Measurements from ENCODE around the gene GCNT1.
"Not testable (repeated sequence)": the region's sequence is repeated elsewhere in the genome, so short reads cannot be mapped to it uniquely, and the experiment has no call there.

Gene GCNT1

DNA sequence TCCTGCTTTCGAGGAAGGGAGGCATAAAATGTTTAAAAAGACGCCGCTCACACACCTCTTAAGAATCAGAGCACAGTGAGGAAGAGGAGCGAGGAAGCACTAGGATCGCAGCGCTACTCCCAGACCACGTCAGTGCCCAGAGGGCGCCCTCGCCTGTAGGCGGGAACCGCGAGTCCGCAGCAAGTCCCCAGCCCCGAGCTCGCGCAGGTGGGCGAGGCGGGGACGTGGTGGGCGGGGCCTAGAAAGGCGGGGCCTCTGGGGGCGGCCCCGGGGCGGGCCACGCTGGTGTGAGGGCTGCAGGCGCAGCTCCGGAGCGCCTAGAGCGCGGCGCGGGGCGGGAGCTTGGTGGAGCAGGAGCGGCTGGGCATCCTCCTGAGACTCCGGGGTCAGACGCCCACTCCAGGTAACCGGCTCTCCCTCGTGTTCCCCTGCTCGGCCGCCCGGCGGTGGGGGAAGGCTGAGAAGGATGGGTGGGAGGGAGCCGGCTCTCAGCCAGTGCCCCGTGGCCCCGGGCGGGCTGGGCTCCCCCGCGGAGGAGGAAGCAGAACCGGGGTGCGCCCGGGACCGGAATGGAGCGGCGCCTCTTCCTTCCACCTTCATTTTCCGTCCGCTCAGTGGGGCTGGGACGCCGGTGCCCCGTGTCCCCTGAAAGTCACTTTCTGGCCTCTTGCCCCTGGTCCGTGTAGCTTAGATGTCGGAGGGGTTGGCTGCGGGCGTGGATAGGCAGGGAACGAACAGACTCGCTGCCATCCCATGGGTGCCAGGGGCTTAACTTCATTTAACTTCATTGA, at the start of gene GCNT1:
Gene GCNT1 (plus strand): TSS at position 280 of the 791 bp plus-strand sequence. CDS start 43,200 bp downstream, outside the sequence.
- peak; percentile 30 for DNase-seq

DNA sequence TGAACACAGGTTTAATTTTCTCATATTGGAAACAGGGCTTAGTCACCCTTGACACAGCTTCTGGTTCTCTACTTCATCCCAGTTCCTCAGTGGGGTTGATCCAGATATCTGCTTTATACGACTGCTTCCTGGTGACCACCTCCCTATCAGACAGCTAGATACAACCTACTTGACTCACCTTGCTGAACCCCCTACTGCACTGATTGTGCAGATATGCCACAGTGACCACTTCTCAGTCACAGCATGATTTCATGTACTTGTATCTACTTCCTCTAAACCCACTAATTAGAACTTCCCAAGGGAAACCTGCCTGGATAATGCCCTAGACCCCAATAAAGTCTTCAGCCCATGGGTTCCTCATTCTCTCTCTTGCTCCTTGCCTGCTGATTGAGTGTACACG, 46.3 kb upstream of the GCNT1 start:
- no peak for DNase-seq

- DNase-seq, result no peak
Measured at GRCh38 chr9:76413658-76414057, 45.3 kb upstream of the GCNT1 start.

DNA sequence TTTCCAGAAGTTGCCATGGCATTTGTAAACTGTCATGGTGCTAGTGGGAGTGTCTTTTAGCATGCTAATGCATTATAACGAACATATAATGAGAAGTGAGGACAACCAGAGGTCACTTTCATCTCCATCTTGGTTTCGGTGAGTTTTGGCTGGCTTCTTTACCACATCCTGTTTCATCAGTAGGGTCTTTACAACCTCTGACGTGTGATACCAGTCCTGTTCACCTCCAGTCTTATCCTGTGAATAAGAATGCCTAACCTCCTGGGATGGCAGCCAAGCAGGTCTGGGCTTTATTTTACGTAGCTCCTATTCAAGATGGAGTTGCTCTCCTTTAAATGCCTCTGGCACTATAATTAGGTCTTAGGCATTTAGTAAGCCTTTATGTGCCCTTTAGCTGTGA, 44.3 kb upstream of the GCNT1 start:
- DNase-seq, result no peak

DNA sequence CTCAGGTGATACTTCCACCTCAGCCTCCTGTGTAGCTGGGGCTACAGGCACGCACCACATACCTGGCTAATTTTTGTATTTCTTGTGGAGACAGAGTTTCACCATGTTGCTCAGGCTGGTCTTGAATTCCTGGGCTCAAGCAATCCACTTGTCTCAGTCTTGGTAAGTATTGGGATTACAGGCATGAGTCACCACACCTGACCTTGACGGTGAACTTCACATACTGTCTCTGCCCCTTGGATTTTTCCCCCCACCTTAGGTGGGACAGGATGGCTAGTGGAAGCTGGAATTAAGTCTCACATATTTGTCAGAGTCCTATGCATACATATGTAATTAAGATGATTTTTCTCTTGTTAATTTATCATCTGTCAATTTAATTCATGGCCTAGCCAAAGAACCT, 43.8 kb upstream of the GCNT1 start:
- DNase-seq, result no peak

DNA sequence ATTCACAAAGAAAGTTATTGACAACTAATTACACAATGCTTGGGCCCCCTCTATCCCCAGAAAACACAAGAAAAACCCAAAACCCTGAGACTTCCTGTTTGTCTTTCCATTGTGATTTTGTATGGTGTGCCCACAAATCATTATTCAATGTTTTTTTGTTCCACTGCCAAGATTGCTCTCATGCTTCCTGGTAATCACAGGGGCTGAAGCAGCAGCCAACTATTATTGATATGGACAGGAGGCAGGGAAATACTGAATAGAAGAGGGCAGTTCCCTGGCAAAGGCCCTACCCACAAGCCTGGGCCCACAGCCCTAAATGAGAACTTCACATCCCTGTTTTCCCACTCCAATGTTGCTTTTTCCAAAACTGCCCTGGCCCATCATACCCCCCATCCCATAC, 43.3 kb upstream of the GCNT1 start:
- DNase-seq, result no peak

DNA sequence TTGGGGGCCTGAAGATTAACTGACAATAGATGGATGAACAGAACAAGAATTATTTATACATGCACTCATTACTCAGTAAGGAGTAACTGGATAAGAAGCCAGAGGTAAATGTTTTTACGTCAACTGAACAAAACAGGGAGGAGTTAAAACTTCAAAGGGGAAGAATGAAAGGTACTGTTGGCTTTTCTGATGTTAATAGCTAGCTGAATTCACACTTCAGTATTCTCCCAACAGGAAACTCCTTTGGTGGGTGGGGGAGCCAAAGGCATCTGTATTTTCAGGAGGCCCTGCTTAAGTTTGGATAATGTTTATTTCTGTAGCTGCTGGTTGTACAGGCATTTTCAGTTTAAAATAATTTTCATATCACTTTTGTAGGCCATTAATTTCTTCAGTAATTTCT, 41.6 kb upstream of the GCNT1 start:
- no peak for DNase-seq

DNA sequence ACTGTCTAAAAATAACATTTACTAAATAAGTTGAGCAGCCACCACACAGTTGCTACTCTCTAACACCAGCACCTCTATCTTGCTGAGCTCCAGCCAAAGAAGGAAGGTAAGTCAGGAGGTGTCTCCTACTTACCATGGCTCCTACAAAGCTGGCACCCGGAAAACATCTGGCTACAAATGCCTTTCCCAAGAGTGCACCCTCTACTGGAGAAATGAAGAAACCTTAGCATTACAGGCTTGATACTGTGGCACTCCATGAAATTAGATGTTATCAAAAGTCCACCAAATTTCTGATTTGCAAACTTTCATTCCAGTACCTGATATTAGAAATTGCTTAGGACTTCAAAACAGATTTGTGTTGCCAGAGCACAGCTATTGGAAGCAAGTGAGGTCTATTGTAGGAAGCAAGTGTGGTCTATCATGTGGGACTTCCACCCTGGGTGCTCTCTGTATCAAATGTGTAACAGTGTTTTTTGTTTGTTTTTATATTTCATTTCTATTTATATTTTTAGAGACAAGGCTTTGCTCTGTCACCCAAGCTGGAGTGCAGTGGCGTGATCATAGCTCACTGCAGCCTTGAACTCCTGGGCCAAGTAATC, 39.1 kb upstream of the GCNT1 start:
- no peak for DNase-seq

GRCh38 chr9:76423216-76424177, 35.5 kb upstream of the GCNT1 start:
- no peak for DNase-seq

GRCh38 chr9:76424491-76424890, 34.5 kb upstream of the GCNT1 start:
- DNase-seq, result no peak

GRCh38 chr9:76425677-76426453, 33.1 kb upstream of the GCNT1 start:
- no peak for DNase-seq

DNA sequence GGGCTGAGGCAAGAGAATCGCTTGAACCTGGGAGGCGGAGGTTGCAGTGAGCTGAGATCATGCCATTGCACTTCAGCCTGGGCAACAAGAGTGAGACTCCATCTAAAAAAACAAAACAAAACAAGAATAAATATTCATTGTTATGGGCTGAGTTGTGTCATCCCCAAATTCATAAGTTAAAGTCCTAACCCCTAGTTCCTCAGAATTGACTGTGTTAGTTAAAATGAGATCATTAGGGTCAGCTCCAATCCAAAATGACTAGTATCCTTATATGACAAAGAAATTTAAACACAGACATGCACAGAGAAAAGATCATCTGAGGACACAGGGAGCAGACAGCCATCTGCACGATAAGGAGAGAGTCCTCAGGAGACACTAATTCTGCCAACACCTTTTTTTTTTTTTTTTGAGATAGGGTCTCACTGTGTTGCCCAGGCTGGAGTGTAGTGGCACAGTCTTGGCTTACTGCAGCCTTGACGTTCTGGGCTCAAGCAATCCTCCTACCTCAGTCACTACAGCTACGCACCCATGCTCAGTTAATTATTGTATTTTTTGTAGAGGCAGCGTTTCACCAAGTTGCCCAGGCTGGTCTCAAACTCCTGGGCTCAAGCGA, 32.1 kb upstream of the GCNT1 start:
- DNase-seq, result no peak

DNA sequence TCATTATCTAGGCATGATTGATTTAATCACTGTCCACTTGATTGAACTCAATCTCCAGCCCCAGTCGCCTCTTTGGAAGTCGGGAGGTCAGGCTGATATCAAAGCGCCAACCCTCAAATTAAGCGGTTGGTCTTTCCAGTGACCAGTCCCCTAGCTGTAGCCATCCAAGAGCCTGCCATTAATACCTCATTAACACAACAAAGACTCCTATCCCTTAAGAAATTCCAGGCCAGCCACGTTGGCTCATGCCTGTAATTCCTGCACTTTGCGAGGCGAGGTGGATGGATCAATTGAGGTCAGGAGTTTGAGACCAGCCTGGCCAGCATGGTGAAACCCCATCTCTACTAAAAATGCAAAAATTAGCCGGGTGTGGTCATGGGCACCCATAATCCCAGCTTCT, 27.4 kb upstream of the GCNT1 start:
- DNase-seq, result no peak

DNA sequence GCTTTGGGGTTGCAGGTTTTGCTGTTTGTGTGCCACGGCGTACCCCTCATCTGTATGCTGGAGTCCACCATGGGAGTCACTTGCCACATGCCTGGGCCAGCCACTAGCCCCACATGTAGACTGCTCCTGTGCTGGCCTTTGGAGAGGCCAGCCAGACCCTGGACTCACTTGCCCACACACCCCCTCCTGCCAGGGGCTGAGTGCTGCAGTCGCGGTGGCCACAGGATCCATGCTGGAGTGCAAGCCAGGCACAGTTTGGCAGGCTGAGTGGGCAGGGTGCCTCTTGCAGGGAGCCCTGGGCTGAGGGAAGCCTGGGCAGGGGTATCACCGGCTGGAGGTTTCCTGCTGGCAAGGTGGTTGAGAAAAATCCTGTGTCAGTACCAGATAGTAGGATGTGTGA, 25.6 kb upstream of the GCNT1 start:
- no peak for DNase-seq

- DNase-seq, result no peak
Measured at GRCh38 chr9:76433836-76434235, 25.1 kb upstream of the GCNT1 start.

DNA sequence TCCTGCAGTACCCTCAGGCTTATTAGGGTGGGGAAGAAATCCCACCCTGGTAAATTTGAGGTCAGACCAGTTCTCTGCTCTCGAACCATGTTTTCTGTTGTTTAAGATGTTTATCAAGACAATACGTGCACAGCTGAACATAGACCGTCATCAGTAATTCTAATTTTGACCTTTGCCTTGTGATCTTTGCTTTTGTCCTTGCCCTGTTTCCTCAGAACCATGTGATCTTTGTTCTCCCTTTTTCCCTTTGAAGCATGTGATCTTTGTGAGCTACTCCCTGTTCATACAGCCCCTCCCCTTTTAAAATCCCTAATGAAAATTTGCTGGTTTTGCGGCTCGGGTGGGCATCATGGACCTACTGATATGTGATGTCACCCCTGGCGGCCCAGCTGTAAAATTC, 24.1 kb upstream of the GCNT1 start:
- not testable (repeated sequence) for DNase-seq

DNA sequence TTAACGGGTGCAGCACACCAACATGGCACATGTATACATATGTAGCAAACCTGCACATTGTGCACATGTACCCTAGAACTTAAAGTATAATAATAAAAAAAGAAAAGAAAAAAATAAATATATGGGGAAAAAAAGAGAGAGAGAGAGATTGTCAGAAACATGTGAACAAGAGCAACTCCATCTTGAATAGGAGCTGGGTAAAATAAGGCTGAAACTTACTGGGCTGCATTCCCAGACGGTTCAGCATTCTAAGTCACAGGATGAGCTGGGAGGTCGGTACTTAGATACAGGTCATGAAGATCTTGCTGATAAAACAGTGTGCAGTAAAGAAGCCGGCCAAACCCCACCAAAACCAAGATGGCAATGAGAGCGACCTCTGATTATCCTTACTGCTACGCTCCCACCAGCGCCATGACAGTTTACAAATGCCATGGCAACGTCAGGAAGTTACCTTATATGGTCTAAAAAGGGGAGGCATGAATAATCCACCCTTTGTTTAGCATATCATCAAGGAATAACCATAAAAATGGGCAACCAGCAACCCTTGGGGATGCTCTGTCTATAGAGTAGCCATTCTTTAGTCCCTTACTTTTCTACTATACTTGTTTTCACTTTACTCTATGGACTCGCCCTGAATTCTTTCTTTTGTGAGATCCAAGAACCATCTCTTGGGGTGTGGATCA, 21.8 kb upstream of the GCNT1 start:
- not testable (repeated sequence) for DNase-seq

DNA sequence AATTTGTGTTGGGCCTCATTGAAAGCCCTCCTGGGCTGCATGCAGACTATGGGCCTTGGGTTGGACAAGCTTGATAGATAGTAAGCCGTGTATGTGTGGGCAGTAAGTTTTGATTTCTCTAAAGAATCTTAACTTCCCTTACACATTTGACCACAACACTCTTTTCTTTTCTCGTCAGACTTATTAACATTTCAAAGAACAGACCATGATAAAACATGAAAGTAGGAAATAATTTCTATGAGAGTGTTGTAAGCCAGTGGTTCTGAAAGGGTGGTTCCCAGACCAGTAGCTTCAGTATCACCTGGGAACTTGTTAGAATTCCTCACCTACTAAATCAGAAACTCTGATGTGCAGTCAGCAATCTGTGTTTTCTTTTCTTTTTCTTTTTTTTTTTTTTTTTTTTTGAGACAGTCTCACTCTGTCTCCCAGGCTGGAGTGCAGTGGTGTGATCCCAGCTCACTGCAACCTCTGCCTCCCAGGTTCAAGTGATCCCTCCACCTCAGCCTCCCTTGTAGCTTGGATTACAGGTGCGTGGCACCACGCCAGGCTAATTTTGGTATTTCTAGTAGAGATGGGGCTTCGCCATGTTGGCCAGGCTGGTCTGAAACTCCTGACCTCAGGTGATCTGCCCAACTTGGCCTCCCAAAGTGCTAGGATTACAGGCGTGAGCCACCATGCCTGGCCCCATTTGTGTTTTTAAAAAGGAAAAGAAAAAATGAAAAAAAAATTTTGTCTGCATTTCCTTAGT, 20.0 kb upstream of the GCNT1 start:
- no peak for DNase-seq

GRCh38 chr9:76441551-76442322, 17.2 kb upstream of the GCNT1 start:
- no peak for DNase-seq

- DNase-seq, result no peak
Measured at GRCh38 chr9:76443887-76444286, 15.1 kb upstream of the GCNT1 start.

Data from SHP77 treated with DMSO at 0.1 percent for 48 hours (cell line).